Measurements from ENCODE around the gene MYBL2.

DNA sequence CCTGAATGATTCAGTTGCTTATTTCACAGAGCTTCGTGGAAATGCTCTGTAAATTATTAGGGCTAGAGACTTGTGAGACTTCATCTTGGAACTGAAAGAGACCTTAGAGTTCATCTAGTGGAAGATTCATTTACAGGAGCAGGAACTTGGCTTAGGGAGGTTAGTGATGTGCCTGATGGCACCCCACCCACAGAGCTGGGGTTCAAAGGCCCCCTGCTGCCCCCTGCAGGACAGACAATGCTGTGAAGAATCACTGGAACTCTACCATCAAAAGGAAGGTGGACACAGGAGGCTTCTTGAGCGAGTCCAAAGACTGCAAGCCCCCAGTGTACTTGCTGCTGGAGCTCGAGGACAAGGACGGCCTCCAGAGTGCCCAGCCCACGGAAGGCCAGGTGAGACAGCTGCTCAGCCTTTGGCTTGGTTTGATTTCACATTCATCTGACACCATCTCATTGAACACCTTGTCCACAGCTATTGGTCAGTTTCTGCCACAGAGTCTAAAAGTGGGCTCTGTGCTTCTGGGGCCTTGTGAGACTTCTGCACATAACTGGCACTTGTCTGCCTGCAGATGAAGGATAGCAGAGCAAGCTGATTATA, 25.1 kb downstream of the MYBL2 start:
- TF ChIP-seq, protein P1, sequence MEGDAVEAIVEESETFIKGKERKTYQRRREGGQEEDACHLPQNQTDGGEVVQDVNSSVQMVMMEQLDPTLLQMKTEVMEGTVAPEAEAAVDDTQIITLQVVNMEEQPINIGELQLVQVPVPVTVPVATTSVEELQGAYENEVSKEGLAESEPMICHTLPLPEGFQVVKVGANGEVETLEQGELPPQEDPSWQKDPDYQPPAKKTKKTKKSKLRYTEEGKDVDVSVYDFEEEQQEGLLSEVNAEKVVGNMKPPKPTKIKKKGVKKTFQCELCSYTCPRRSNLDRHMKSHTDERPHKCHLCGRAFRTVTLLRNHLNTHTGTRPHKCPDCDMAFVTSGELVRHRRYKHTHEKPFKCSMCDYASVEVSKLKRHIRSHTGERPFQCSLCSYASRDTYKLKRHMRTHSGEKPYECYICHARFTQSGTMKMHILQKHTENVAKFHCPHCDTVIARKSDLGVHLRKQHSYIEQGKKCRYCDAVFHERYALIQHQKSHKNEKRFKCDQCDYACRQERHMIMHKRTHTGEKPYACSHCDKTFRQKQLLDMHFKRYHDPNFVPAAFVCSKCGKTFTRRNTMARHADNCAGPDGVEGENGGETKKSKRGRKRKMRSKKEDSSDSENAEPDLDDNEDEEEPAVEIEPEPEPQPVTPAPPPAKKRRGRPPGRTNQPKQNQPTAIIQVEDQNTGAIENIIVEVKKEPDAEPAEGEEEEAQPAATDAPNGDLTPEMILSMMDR (IDR thresholded peaks at IDR 0.05 in 8 of 11, conservative IDR thresholded peaks at IDR 0.05 in 3 of 11) = peak in 10 of 11 experiments; percentile 11 to 74 (median 58)
- no peak for TF ChIP-seq POLR2AphosphoS5 (IDR thresholded peaks at IDR 0.05)
- no peak for TF ChIP-seq POLR2A (IDR thresholded peaks at IDR 0.05)

All from spleen (tissue), 7 donors.